Mesodermal cell (in vitro differentiated cells): ENCODE data around the gene HID1.

Experiments used
- H3K27ac ChIP-seq: 2 replicates; pipeline ENCODE4 v1.7.0; 2013; ENCODE audit warnings: mild to moderate bottlenecking, low read depth, low read length, moderate library complexity; ENCODE audit not compliant: severe bottlenecking
- H3K36me3 ChIP-seq: 2 replicates; pipeline ENCODE4 v1.7.1; 2013; ENCODE audit warnings: mild to moderate bottlenecking, low read length, moderate library complexity; ENCODE audit not compliant: control insufficient read depth, insufficient read depth
- H3K4me1 ChIP-seq: one replicate; pipeline ENCODE4 v1.7.1; 2013; ENCODE audit warnings: mild to moderate bottlenecking, low read length; ENCODE audit not compliant: insufficient read depth, control insufficient read depth, poor library complexity, severe bottlenecking
- H3K4me3 ChIP-seq: 2 replicates; pipeline ENCODE4 v1.7.0; 2013; ENCODE audit warnings: low read length, control low read depth, mild to moderate bottlenecking; ENCODE audit not compliant: insufficient read depth, poor library complexity, severe bottlenecking; ENCODE audit errors: extremely low read depth
- H3K9me3 ChIP-seq: 2 replicates; pipeline ENCODE4 v1.7.1; 2013; ENCODE audit warnings: mild to moderate bottlenecking, low read length, moderate library complexity; ENCODE audit not compliant: control insufficient read depth
- WGBS, 2 experiments: methylation state at CpG; one replicate each; pipeline ENCODE4 v1.1.5; 2013; ENCODE audit warnings: missing lambda C conversion rate in 2 of 2; ENCODE audit not compliant: insufficient coverage in 2 of 2; 5-methylcytosine and 5-hydroxymethylcytosine counted together

The HID1 gene

DNA sequence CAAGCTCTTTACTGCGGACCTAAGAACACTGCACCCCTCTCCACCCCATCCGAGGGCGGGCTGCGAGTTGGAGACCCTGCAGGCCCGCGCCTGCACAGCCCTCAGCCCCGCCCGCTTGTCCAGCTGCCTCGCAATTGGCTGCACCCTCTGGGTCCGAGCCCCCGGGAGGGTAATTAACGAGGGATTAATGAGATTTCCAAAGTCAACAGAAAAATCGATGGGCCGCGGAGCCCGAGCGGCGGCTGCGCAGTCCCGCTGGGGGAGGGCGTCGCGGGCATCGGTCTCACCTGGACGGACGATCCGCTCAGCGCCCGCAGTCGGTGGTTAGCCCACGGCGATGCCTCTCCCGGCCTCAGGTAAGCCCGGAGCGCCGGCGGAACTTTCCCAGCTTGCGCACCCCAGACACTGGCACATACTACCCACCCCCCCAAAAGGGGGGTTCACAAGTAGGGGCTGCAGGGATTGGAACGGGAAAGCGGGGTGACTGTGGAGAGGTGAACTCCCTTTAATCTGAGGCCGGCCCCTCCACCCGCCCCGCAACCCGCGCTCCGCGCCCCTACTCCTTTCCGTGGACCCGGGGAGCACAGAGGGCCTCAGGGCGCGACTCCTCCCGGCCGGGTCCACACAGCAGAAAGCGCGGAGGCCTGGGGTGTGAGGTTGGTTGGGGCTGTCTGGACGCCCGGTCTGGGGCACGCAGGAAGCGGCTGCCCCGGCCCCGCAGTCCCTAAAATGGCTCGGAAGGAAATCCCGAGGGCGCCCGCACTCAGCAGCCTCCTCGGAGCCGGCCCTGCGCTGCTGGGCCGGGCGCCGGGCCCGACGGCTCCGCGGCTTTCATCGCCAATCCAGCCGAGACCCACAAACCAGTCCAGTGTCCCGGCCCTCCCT lies 36.7 kb downstream of the HID1 start, which contains the start of gene OTOP3:
TSS of gene OTOP3 (plus strand) at position 314 of the 885 bp plus-strand sequence. CDS start at position 338, 24 bp downstream.
- H3K4me3 ChIP-seq = no peak within 1 kb of the TSS
- no peak within 1 kb of the TSS for H3K27ac ChIP-seq
- peaks cover 3% of the 10 kb centered on the region for H3K4me1 ChIP-seq
- no peaks in the 10 kb centered on the region for H3K36me3 ChIP-seq
- WGBS, 2 experiments = 6 to 8% methylated on average over 57 to 63 of the region's 78 CpGs
- H3K9me3 ChIP-seq = no peaks in the 10 kb centered on the region

DNA sequence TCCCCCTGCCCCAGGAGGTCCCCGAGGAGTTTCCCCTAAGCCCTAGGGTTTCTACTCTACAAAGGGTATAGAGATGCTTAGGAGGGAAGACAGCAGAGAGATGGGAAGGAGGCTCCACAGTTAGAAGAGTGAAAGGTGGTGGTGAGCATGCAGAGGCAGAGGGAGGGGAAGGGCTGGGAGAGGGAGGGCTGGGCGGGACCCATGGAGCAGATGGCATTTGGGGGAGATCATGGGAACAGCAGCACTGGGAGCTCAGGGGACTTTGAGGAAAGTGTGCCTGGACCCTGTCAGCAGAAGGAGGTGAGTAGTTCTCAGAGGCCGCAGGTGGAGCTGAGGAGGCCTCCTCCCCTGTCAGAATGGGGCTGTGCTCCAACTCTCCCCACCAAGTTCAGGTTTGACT lies 37.5 kb downstream of the HID1 start:
- Histone ChIP-seq H3K4me3 (no peak overlapping the region), H3K9me3 (no peaks in the 10 kb centered on the region), H3K4me1 (peaks cover 3% of the 10 kb centered on the region), H3K36me3 (no peaks in the 10 kb centered on the region), H3K27ac (no peak overlapping the region)
- 72 to 80% methylated on average over 1 to 2 of the region's 3 CpGs for whole genome bisulfite sequencing, 2 experiments

DNA sequence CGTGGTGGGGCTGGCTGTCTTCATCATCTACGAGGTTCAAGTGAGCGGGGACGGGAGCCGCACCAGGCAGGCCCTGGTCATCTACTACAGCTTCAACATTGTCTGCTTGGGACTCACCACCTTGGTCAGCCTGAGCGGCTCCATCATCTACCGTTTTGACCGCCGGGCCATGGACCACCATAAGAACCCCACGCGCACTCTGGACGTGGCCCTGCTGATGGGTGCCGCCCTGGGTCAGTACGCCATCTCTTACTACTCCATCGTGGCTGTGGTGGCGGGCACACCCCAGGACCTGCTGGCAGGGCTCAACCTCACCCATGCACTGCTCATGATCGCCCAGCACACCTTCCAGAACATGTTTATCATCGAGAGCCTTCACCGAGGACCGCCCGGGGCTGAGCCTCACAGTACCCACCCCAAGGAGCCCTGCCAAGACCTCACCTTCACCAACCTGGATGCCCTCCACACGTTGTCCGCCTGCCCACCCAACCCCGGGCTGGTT lies 42.0 kb downstream of the HID1 start:
- Histone ChIP-seq H3K4me1 (peaks cover under 1% of the 10 kb centered on the region), H3K4me3 (no peak overlapping the region), H3K9me3 (no peaks in the 10 kb centered on the region), H3K36me3 (no peaks in the 10 kb centered on the region), H3K27ac (no peak overlapping the region)
- 94 to 96% methylated on average over 21 of the region's 24 CpGs for WGBS, 2 experiments

DNA sequence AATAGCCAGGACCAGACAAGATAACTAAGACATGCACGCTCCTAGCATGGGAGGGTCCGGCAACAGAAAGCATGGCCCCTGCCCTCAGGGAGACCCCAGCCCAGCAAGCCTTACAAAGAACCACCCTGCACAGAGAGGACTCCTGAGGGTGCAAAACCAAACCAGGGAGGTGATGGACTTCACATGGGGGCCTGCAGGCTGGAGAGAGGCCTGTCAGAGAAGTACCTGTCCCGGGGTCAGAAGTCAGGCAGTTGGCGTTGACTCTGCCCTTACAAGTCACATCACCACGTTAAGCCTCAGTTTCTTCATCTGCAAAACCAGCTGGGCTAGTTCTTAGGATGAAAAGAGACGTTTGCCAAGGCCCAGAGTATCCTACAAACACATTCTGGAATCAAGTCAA lies 43.8 kb downstream of the HID1 start:
- WGBS, 2 experiments = 76 to 88% methylated on average over 4 to 5 of the region's 6 CpGs
- no peaks in the 10 kb centered on the region for H3K9me3 ChIP-seq
- H3K4me1 ChIP-seq = no peaks in the 10 kb centered on the region
- no peak overlapping the region for H3K4me3 ChIP-seq
- no peaks in the 10 kb centered on the region for H3K36me3 ChIP-seq
- no peak overlapping the region for H3K27ac ChIP-seq

DNA sequence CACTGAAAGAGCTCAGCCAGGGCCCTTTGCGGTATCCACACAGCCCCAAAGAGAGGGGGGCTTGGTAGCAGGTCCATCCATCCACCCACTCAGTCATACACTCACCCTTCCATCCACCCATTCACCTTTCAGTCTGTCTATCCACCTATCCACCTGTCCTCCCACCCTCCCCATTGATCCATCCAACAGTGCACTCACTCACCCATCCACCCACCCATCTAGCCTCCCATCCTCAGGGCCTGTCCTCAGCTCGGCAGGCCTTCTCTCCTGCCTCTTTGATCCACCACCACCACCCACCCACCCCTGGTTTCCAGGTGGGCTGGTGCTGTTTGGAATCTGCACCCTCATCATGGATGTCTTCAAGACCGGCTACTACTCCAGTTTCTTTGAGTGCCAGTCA lies 47.3 kb downstream of the HID1 start:
- H3K4me3 ChIP-seq = no peak overlapping the region
- H3K27ac ChIP-seq = no peak overlapping the region
- H3K9me3 ChIP-seq = no peaks in the 10 kb centered on the region
- no peaks in the 10 kb centered on the region for H3K4me1 ChIP-seq
- H3K36me3 ChIP-seq = no peaks in the 10 kb centered on the region
- 43 to 71% methylated on average over 1 to 2 of the region's 3 CpGs for WGBS, 2 experiments

DNA sequence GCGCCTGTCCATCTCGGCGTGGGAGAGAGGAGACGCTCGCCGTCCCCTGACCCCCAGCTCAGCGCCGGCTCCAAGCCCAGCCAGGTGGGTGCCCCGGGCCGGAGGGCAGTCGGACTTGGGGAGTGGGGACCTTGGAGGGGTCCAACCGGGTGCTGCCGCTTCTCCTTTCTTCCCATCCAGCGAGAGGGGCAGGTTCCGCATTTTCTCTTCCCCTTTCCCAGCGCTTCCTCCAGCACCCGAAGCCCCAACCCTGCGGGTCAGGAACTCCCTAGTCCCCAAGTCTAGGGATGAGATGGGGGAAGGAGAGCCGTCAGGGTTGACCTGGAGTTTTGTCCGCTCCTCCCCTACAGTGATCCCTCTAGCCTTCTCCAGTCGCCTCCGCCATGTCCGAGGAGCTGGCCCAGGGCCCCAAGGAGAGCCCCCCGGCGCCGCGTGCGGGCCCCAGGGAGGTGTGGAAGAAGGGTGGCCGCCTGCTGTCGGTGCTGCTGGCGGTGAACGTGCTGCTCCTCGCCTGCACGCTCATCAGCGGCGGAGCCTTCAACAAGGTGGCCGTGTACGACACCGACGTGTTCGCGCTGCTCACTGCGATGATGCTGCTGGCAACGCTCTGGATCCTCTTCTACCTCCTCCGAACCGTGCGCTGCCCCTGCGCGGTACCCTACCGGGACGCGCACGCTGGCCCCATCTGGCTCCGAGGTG lies 48.2 kb downstream of the HID1 start, which contains the start of gene OTOP2:
TSS of gene OTOP2 (plus strand) at position 24 of the 699 bp plus-strand sequence. CDS start at position 384, 360 bp downstream.
- no peaks in the 10 kb centered on the region for H3K9me3 ChIP-seq
- no peak within 1 kb of the TSS for H3K27ac ChIP-seq
- H3K4me3 ChIP-seq = peak within 1 kb of the TSS; percentile 29
- 6 to 11% methylated on average over 37 to 43 of the region's 54 CpGs for WGBS, 2 experiments
- no peaks in the 10 kb centered on the region for H3K36me3 ChIP-seq
- no peaks in the 10 kb centered on the region for H3K4me1 ChIP-seq

DNA sequence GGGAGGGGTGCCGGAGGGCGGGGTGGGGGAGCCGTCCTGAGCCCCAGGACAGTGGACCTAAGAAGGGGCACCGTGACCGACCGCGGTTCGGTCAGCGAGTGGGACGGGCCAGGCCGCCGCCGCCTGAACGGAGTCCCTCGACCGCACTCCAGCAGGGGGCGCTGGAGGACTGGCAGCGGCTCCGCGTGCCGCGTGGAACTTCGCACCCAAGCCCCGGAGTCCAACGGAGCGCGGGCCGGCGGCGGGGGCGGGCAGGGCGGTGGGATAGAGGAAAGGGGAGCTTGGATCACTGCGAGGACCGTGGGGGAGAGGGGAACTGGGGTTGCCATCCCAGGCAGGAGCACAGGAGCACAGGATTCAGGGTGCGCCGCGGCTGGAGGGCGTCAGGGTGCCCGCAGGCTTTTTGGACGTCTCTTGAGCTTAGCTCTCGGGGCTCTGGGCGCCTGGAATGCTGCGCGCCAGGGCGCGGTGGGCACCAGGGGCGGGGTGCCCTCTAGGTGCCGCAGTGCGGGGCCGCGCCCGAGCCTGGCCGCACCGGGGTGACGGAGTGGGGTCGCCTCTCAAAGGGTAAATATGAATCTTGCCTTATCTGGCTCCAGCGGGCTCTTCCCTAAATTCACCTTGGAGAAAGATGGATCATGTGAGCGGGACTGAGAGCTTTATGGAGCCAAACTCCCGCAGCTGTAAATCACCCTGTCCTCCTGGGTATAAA lies 48.9 kb downstream of the HID1 start:
- H3K9me3 ChIP-seq = no peaks in the 10 kb centered on the region
- H3K4me3 ChIP-seq = peak overlapping the region; percentile 29

DNA sequence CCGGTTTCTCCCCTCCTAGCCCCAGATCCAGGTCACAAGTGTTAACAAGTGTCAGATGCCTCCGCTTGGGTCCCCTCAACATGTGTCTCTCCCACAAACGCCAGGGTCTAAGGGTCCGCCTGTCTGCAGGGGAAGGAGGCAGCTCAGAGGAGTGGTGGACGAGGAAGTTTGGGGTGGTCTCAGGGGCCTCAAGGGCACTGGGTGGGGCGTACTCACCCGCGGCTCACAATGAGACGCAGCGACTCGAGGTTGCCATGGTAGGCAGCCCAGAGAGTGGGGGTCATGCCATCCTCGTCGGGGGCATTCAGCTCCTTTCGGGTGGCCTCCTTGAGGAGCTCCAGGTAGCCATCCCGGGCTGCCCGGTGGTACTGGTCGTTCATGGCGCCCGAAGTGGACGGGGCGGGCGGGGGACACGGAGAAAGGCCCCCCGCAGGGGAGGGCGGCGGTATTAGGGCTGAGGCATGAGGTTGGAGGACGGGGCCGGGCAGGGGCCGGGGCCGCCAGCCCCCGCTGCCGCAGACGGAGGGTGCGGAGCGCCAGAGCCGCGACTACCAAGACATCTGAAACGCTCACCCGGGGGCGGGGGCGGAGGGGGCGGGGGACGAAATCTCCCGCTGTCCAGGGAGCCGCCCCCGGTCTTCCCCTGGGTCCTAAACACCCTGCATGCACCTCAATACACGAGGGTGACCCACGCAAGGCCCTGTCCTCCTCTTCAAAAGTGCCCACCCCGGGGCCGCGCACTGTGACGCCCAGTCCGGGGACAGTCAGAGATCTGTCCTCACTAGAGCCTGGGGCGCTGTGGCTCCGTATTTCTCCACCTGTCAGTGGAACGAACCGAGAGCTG lies 49.6 kb downstream of the HID1 start, which contains the start of gene USH1G:
TSS of gene USH1G (minus strand) at position 562 of the 844 bp plus-strand sequence. CDS start at position 380, 182 bp downstream.
- Histone ChIP-seq H3K36me3 (no peaks in the 10 kb centered on the region), H3K4me1 (no peaks in the 10 kb centered on the region), H3K4me3 (peak within 1 kb of the TSS; percentile 29), H3K27ac (no peak within 1 kb of the TSS), H3K9me3 (no peaks in the 10 kb centered on the region)
- WGBS, 2 experiments = 8 to 13% methylated on average over 35 to 43 of the region's 57 CpGs

More for the DNA sequence above, 48.9 kb downstream of the HID1 start:
- Histone ChIP-seq H3K27ac (no peak overlapping the region), H3K36me3 (no peaks in the 10 kb centered on the region), H3K4me1 (no peaks in the 10 kb centered on the region)
- 8 to 10% methylated on average over 38 to 43 of the region's 59 CpGs for WGBS, 2 experiments

DNA sequence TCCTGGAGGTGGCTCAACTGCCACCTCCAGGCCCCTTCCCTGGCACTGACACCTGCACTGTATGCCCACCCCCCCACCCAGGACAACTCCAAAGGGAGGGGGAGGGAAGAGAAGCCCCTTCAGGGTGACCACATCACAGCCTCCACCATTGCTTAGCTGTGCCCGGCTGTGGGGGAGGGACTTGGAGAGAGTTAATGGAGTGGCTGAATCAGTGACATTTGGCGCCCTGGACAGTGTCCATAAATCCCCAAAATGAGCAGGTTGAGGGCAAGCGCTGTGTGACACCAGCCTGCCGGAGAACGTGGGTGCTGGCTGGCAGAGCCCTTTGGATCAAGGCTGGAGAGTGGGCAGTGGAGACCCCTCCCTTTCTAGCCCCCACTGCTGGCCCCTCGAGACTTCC lies 50.4 kb downstream of the HID1 start:
- Histone ChIP-seq H3K9me3 (no peaks in the 10 kb centered on the region), H3K36me3 (no peaks in the 10 kb centered on the region), H3K27ac (no peak overlapping the region), H3K4me1 (no peaks in the 10 kb centered on the region), H3K4me3 (no peak overlapping the region)
- 82 to 85% methylated on average over 5 to 6 of the region's 6 CpGs for WGBS, 2 experiments
